Body of pancreas (tissue), 4 donors: ENCODE data around the gene TSPEAR.

Source experiments
- POLR2A ChIP-seq, 3 donors: fragments of 450-650 bp; IDR thresholded peaks; one replicate each; pipeline ENCODE4 v1.6.1; 2016; ENCODE audit warnings: antibody characterized with exemption in 3 of 3, mild to moderate bottlenecking in 2 of 3
- TF ChIP-seq, protein P1 (sequence below), 7 experiments: fragments of 450-650 bp in 4 of 7; fragments of 200-600 bp in 3 of 7; sonication (generic) in 3 of 7; IDR thresholded peaks; one replicate each; pipeline ENCODE4 v1.5.1; 2016 to 2019; ENCODE audit warnings: antibody characterized with exemption in 7 of 7

DNA sequence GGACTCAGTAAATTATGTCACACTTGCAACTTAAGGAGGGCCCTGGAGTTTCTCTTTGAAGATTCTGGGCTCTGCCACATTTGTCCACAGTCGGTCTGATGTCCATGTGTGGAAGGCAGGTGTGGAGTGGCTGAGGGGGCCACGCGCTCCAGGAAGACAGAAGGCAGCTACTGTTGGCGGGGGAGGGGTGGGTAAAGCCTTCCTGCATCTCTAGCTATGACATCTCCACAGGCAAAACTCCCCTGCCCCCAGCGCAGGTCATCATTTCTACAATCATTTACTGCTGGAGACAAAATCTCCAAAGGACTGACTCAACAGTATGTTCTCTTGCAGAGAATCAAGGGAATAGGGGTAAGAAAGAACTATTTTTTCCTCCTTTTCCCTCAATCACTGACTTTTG is 11.4 kb upstream of the TSPEAR start:
- TF ChIP-seq POLR2A (IDR thresholded peaks at IDR 0.05), result no peak
- TF ChIP-seq, protein P1, sequence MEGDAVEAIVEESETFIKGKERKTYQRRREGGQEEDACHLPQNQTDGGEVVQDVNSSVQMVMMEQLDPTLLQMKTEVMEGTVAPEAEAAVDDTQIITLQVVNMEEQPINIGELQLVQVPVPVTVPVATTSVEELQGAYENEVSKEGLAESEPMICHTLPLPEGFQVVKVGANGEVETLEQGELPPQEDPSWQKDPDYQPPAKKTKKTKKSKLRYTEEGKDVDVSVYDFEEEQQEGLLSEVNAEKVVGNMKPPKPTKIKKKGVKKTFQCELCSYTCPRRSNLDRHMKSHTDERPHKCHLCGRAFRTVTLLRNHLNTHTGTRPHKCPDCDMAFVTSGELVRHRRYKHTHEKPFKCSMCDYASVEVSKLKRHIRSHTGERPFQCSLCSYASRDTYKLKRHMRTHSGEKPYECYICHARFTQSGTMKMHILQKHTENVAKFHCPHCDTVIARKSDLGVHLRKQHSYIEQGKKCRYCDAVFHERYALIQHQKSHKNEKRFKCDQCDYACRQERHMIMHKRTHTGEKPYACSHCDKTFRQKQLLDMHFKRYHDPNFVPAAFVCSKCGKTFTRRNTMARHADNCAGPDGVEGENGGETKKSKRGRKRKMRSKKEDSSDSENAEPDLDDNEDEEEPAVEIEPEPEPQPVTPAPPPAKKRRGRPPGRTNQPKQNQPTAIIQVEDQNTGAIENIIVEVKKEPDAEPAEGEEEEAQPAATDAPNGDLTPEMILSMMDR (IDR thresholded peaks at IDR 0.05), result no peak
